GM18517 (cell line): ENCODE data around the gene TMEM263.
"Not testable (repeated sequence)": the region's sequence is repeated elsewhere in the genome, so short reads cannot be mapped to it uniquely, and the experiment has no call there.

Experiments used
- ATAC-seq: cut with Tn5 transposase; IDR thresholded peaks from one replicate; pipeline ENCODE4 v1.9.1; 2021; ENCODE audit warnings: mild to moderate bottlenecking, moderate library complexity; ENCODE audit not compliant: unreplicated experiment

TMEM263 gene

GRCh38 chr12:106984588-106985137 is 29.0 kb downstream of the TMEM263 start:
- ATAC-seq, result no peak

- ATAC-seq, result no peak
Observed at GRCh38 chr12:106985479-106985878, 29.8 kb downstream of the TMEM263 start.

- ATAC-seq, result no peak
Observed at GRCh38 chr12:106986135-106986534, 30.4 kb downstream of the TMEM263 start.

- peak; percentile 88 for ATAC-seq
Observed at GRCh38 chr12:106986625-106987389, 31.1 kb downstream of the TMEM263 start, which contains the start of gene MTERF2. MTERF2 (minus strand) TSS chr12:106987146; CDS start chr12:106978714, 8,432 bp downstream.

GRCh38 chr12:106987846-106988245 is 32.1 kb downstream of the TMEM263 start:
- ATAC-seq, result no peak

GRCh38 chr12:106994579-106995220 is 39.0 kb downstream of the TMEM263 start:
- ATAC-seq, result no peak

GRCh38 chr12:106996102-106996501 is 40.4 kb downstream of the TMEM263 start:
- ATAC-seq, result not testable (repeated sequence)

GRCh38 chr12:106997916-106998315 is 42.2 kb downstream of the TMEM263 start:
- ATAC-seq, result no peak

- no peak for ATAC-seq
Observed at GRCh38 chr12:106999446-106999845, 43.7 kb downstream of the TMEM263 start.

- ATAC-seq, result not testable (repeated sequence)
Observed at GRCh38 chr12:107002665-107003064, 47.0 kb downstream of the TMEM263 start.

- ATAC-seq, result no peak
Observed at GRCh38 chr12:107007411-107007810, 51.7 kb downstream of the TMEM263 start.

GRCh38 chr12:107011519-107011918 is 55.8 kb downstream of the TMEM263 start:
- no peak for ATAC-seq

- ATAC-seq, result no peak
Observed at GRCh38 chr12:107012736-107013425, 57.2 kb downstream of the TMEM263 start.

GRCh38 chr12:107014055-107014454 is 58.3 kb downstream of the TMEM263 start:
- ATAC-seq, result no peak

- no peak for ATAC-seq
Observed at GRCh38 chr12:107017042-107017441, 61.3 kb downstream of the TMEM263 start.

- ATAC-seq, result no peak
Observed at GRCh38 chr12:107019546-107019945, 63.8 kb downstream of the TMEM263 start.
